Activated CD4-positive, CD25-positive, alpha-beta regulatory T cell (primary cell): ENCODE results near the gene SPATA16.
"Not testable (repeated sequence)": the region's sequence is repeated elsewhere in the genome, so short reads cannot be mapped to it uniquely, and the experiment has no call there.

ENCODE experiments used
- DNase-seq, 4 experiments: peaks; one replicate each; lab custom pipeline; 2025; lab: John Stamatoyannopoulos, UW

Gene SPATA16

DNA sequence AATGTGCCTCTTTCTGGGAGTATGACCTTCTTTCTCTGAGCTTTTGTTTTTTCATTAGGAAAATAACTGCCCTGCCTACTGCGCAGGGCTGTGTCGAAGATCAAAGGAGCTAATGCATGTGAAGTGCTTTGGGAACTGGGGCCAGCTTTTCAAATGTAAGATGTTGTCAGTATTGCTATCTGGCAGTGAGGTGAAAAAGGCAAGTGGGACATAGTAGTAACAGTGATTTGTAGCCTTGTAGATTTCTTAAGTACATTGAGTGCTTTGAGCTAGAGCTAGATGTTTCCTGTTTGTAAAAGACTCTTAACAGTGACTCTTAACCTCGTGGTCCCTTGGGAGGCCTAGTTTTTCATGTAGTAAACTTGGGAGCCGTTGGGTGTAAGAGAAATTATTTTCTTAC lies 264.0 kb downstream of the SPATA16 start:
- no peak for DNase-seq

DNA sequence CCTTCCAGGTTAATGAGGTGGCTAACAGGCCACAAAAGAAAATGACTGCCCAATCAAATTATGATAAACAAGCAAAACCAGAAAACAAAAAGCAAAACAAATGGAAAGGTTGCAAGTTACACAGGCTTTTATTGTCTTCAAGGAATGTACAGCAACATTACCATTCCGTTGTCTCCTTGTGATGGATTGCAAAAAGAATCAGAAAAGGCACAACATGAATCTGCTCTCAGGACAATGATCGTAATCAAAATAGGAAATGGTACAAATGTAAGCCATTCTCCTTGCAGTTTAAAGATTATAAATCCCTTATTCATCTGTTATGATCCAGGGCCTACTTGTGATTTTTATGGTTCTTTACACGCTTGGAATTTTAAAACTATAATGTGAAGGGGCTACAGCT lies 264.7 kb downstream of the SPATA16 start:
- no peak for DNase-seq

DNA sequence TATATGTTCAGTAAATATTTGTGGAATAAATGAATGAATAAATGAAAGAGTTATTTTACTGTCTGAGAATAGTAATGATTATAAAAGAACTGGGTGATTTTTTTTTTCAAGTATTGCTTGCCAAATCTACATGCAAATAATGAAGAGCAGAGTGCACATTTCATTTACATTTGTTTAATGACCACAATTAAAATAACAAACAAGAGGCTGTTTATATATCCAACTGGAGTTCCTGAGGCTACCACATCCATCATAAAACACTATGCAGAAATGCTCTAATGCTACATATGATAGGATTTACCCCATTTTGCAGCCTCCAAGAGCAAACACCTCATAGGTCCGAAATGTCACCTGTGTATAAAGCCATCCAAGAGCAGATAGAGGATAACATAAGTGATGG lies 266.0 kb downstream of the SPATA16 start:
- no peak for DNase-seq

DNA sequence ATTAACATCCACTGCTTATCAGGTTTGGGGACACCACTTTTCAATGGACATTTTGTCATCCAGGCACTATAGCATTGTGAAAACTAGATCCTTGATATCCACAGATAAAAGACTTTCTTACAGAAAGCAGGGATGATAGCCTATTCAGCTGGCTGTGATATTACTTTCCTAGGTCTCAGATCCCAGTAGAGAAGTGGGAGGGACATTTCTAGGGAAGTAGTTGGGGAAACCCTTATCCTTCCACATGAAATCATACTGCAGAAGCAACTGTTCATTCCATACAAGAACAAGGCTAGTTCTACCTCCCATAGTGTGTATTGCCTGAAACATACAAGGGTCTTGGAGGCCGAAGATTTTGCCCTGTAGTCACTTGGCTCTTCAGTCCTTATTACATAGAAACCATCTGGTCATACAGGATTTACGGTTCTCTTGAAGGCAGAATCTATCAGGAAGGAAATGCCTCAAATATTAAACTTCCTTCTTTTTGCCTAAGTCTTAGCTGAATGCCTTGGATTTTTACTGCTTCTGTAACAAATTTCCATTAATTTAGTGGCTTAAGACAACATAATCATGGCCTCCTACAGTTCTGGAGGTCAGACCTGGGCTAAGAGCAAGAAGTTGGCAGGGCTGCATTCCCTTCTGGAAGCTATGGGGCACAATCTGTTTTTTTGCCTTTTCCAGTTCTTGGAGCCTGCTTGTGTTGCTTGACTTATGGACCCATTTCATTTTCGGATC lies 271.1 kb downstream of the SPATA16 start:
- DNase-seq, result no peak

DNA sequence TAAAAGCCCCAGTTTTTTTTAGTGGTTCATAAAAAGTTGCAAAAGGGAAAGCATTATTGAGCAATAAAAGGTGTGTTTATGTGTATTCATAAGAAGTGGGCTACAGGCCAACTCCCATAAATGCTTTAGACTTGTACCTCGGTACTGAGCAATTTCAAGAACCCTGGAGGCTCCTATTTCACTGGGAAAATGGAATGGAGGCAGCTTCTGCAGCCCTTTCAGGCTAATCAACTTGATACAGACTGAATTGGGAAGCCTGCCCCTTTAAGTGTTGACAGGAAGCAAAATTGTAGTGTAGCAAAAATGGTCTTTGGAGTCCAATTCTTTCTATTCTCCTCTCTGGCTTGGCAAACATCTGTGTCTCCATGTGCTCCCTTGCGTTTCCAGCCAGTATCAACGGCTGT lies 271.7 kb downstream of the SPATA16 start:
- no peak for DNase-seq

DNA sequence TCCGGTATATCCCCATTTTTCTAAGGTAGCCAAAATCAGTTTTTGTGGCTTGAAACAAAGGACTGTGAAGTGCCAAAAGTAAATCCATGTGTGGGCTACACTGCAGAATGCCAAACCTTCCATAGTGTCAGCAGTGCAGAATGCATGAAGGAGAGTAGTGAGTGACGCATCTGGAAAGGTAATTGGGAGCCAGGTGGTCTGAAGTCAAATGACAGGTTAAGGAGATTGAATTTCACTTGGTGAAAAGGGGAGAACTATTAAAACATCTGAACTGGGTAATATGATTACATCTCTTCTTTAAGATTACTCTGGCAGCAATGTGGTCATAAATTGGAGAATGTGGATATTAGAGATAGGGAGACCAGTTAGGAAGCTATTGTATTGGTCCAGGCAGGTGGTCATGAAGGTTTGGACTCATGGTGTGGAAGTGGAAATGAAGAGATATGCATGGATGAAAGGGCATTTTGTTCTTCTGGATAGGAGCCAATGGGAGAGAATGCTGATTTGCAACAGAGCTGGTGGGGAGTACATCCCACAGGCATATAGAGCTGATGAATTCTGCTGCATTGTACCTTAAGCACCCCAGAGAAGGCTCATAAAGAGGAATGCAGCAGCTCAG lies 272.3 kb downstream of the SPATA16 start:
- DNase-seq, result no peak

DNA sequence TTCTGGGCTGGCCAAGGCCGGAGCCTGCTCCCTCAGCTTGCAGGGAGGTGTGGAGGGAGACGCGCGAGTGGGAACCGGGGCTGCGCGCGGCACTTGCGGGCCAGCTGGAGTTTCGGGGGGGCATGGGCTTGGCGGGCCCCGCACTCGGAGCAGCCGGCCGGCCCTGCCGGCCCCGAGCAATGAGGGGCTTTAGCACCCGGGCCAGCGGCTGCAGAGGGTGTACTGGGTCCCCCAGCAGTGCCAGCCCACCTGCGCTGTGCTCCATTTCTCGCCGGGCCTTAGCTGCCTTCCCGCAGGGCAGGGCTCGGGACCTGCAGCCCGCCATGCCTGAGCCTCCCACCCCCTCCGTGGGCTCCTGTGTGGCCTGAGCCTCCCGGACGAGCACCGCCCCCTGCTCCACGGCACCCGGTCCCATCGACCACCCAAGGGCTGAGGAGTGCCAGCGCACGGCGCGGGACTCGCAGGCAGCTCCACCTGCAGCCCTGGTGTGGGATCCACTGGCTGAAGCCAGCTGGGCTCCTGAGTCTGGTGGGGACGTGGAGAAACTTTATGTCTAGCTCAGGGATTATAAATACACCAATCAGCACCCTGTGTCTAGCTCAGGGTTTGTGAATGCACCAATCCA lies 274.2 kb downstream of the SPATA16 start:
- DNase-seq, result not testable (repeated sequence)

DNA sequence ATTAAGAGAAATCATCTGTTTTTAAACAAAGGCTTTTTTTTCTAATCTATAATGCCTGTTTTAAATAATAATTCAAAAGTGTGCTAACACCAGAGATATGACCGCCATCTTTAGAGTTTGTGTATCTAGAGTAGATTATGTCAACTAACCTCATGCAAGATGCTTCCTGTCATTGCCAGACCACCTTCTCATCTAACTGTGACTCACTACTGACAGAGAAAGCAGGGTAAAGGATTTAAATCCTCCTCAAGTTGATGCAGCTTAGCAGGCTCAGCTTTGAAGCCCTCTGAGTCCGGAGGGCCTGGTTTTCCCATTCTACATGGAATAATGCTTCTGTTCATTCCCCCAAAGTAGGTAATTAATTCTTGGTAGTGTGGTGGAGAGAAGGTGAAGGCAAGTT lies 282.0 kb downstream of the SPATA16 start:
- DNase-seq, result no peak

DNA sequence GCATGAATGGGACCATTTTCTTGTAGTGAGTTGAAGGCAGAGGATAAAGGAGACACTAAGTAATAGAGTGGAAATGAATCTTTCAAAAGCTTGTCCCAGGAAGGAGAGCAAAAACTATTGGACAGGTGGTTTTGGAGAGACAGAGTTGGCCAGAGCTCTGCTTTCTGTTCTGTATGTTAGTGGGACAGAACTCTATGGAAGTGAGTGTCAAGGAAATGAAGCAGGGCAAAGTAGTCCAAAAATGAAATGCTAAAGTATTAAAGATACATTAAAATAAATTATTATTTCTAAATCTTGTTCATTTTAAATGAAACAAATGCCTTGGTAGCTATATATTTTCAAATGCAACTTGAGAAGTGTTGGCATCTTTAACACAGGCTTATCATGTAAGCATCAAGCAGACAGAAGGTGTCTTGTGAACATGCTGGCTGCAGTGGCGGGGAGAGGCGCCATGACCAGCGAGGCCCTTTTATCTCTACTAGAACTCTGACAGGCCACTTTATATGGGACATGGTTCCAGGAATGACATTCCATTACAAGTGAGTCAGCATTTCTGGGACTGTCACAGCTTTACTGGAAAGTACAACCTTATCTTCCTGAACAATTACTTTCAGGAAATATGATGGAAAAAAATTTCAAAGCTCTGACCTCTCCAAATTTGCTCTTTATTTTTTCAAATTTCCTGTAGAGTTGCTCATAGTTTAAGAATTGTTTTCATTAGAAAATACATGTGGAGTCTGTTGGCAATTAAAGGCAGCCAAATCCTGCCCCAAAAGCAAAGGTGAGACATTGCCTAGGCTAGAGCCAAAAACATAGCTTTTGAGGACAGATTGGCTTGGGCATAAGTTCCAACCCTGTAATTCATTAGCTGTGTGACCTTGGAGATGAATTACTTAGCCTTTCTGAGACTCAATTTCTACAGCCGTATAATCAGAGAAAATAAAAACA lies 284.0 kb downstream of the SPATA16 start:
- DNase-seq, result no peak

DNA sequence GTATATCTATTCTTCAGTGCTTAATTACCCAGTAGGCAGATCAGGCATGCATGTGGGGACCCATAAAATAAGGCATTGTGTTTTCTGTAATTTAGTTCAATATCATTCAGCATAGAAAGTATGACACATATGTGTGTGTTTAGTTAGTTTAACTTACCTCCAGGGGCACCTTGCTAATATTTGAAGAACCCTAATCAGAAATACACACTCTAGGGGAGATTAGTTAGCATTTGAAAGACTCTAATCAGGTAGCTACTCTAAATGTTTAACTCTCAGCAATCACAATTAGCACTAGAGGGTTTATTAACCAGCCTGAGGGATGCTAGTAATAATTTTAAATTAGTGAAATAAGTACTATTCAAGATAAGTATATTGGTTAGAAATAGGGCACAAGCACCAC lies 286.0 kb downstream of the SPATA16 start:
- DNase-seq, result no peak

DNA sequence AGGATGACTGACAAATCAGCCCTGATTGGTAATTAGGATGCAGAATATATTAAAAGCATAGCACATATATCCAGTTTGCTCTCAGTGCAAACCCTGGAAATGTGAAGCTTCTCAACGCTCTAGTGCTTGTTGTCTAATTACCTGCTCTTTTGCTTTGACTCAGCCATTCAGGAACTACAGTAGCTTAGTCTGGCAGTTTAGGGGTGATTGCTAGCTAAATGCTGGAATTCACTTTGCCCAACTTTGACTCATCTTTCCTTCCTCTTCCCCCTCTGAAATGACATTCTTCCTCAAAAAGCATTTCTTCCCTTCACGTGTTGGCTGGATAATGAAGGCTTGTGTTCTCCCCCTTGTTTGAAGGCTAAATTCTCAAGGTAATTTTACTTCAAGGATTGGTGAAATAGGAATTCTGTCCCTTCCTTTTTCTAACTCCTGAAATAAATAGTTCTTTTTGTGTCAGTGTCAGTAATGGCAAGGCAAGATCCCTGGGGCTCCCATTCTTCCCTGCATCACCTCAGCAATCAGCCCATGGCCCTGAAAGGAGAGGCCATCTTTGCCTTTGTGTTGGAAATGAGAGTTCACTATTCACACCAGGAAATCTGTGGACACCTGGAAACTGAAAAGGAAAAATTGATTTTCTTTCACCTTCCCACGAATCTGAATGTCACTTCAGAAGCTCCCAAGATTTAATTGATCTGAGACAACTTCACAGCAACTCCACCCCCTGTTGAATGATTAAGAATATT lies 286.9 kb downstream of the SPATA16 start:
- no peak for DNase-seq

DNA sequence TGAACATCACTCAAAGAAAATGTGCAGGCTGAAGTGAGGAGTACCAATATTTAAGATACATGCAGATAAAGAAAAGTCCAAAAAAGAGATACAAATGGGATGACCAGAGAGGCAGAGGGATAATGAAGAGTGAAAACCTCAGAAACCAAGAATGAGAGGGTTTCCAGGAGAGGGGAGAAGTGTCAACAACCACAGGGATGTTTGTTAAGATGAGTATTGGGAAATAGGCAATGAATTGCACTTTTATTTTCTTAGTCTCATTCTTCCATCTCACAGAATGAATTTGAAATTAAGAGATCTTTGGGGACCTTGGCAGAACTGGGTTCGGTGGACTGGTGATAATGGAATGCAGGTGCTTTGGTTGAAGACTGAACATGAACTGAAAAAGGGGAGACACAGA lies 288.0 kb downstream of the SPATA16 start:
- no peak for DNase-seq

DNA sequence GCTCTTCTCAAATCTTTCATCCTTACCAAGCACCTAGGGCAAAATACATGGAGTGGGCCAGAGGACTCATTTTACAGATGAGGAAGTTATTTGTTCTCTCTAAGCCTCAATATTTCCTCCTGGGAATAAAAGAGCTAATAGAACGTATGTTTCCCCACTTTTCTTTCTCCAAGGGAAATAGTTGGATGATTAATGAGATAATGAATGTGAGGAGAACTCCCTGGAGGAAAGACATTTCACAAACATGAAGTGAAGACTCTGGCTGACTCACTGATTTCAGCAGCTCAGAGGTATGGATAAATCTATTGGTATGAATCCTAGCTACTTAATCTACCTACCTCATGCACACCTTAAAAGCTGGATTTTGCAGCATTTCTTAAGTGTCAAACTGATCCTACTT lies 292.1 kb downstream of the SPATA16 start:
- DNase-seq, result no peak

DNA sequence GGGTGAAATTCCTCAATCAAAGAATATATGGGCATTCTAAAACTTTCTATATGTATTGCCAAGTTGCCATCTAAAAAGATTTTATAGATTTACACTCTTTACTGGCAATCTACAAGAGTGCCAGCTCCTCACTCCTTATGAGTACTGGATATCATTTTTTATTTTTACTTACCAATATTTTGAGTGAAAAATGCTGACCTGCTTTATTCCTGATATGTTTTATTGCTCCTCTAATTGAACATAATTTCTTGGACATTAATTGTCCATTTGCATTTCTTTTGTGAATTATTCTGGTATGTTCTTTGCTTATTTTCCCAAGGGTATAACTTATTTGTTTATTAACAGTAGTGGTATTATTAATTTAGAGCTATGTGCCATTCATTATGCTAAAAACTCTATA lies 293.7 kb downstream of the SPATA16 start:
- no peak for DNase-seq

DNA sequence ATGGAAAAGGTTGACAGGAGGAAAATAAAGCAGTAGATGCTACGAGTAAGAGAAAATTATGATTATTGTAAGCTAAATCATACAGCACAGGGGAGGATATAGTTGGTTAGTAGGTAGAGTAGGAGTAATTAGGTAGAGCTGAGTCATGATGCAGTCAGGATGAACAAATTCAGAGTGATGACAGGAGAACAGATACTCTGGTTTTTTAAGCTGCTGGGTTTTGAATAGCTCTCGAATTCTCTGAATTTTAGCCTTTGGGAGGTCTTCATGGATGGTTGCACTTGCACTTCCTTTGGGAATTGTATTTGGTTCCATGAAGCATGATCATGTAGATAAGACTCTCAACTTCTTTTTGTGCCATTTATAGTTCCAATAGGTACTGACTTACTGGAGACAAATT lies 294.3 kb downstream of the SPATA16 start:
- no peak for DNase-seq

DNA sequence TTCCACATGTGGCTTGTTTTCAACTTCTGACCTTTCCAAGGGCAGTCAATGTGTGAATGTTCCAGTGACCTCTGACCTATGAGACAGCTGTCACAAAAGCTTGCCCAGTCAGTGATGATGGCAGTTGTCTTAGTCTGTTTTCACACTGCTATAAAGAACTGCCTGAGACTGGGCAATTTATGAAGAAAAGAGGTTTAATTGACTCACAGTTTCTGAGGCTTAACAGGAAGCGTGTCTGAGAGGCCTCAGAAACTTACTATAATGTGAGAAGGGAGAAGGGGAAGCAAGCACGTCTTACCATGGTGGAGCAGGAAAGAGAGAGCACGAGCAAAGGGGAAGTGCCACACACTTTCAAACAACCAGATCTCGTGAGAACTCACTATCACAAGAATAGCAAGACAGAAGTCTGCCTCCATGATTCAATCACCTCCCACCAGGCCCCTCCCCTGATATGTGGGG lies 294.9 kb downstream of the SPATA16 start:
- DNase-seq, result no peak

DNA sequence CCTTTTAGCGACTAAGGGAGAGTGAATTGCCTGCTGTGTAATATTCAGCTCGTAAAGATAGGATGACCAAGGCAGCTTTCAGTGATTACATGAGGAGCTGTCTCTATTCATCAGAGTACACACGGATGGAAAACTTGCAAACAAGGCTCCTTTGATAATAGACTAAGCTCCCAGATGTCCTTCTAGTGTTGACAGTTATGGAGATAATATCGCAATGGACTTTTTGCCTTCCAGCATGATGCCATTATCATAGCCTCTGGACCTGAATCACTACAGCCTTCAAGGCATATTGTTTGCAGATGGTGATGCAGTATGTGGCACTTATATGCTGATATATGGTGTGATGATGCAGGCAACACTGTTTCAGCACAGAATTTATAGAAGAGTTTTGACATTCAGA lies 296.6 kb downstream of the SPATA16 start:
- no peak for DNase-seq

DNA sequence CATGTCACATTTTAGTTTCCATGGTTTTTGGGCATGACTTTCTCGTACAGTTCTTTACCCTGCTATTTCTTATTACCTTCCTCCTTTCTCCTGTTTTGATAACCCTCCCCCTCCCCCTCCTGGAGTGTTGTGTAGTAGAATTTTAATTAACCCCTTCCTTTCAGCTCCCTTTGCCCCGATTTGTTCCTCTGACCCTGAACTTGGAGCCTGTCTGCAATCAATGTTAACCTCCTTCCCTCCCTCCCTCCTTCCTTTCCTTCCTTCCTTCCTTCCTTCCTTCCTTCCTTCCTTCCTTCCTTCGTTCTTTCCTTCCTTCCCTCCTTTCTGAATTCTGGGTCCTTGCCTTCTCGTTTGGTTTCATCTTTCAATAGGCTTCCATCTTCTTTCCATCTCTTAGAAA lies 300.1 kb downstream of the SPATA16 start:
- no peak for DNase-seq

DNA sequence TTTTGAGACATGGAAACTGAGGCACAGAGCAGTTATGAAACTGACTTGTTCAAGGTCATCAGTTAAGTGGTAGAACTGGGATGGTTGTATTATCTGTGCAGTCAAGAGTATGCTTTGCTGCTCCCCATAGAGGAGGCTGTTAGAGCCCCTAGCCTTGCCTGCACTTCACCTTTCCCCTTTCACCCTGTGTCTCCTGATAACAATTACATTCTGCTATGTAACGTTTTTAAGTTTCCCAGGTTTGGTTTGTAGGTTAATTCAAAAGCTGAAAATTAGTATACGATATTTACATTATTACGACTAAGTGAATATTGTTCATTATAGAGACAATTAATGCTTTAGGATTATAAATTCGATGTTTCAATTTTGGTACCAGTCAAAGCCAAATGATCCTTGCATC lies 300.6 kb downstream of the SPATA16 start:
- no peak for DNase-seq

DNA sequence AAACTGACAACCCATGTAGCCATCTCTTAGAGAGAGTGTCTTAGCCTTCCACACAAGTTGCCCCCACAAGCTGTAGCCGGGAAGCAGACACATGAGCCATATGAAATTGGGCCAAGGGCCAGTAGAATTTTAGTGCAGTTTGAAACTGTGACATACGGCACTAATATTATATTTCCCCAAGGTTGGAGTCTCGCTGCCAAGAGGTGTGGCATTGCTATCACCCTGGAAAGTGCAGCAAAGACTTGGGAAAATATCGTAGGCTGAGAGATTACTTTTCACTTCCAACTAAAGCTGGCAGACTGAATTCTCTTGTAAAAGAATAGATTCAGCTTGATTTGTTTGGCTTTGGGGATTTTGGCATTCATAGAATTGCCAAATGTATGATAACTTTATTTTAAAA lies 301.4 kb downstream of the SPATA16 start:
- DNase-seq, result no peak
